ENCODE results near the gene RAD9A.

Gene RAD9A

GRCh38 chr11:67373648-67374570, 17.9 kb upstream of the RAD9A start:
- FAIRE-seq (peak; percentile 48), DNase-seq (ENCODE audit: low spot score) (peak; percentile 90)

DNA sequence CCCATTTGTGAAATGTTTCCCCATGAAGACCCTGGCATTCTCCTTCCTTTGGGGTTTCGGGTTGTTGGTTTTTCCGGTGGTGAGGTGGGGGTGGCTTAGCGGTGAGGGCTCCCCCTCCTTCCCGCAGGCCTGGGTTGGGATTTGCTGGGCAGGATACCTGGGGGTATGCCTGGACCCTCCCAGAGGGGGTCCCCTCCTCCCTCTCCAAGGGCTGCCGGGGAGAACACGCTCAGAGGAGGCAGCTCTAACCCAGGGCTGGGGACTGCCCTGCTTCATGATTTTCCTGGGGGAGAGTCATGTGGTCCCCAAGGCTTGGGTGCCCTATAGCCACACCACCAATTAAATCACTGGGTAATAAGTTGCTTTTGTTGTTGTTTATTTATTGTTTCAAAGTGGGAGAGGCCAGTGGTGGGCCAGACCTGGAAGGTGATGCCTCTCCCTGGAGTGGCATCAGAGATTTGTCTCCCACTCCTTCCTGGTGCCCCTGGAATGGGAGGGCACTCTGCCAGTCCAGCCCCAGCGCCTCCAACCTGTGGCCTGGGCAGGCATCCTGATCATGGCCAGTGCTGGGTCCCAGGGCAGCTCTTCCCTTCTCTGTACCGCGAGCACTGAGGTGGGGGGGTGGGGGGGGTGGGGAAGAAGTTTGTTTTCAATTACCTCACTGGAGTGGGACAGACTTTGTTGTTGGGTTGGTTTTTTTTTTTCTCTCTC, 17.1 kb upstream of the RAD9A start:
- FAIRE-seq, result no peak
- DNase-seq (ENCODE audit: low spot score), result peak; percentile 38

DNA sequence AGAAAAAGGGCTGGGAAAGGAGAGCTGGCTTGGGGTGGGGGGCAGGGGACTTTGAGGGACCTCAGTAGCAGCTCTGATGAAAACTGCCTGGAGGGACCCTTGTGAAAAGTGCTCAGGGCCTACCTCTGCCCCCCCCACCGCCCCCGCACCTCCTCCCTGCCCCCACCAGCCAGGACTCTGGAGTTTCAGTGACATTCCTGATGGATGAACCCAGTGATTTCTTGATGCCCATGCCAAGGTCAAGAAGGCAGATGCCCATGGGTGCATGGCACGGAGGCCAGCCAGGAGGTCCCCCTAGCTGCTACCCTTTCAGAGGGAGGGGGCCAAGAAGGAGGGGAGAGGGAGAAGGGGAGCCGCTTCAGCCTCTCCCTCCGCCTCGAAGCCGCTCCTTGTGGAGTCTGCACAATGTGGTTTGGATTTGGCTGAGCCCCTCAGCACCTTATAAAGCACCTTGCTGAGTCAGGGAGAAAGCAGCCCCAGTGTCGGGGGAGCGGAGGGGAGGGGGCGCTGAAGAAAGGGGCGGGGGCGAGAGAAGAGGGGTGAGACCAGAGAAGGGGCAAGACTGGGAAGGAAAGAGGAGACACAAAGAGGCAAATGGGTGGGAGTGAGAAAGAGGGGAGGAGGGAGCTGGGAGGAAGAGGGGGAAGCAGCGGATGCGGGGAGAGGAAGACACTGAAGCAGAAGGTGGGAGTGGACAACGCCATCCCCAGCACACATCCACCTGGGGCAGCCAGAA, 16.3 kb upstream of the RAD9A start:
- FAIRE-seq (no peak), DNase-seq (ENCODE audit: low spot score) (peak; percentile 40)

- no peak for DNase-seq (ENCODE audit: low spot score)
Measured at GRCh38 chr11:67376063-67376820, 15.5 kb upstream of the RAD9A start.

GRCh38 chr11:67376873-67377808, 14.6 kb upstream of the RAD9A start:
- FAIRE-seq, result no peak
- no peak for DNase-seq (ENCODE audit: low spot score)

More at GRCh38 chr11:67376063-67376820, 15.5 kb upstream of the RAD9A start:
- FAIRE-seq, result no peak

DNA sequence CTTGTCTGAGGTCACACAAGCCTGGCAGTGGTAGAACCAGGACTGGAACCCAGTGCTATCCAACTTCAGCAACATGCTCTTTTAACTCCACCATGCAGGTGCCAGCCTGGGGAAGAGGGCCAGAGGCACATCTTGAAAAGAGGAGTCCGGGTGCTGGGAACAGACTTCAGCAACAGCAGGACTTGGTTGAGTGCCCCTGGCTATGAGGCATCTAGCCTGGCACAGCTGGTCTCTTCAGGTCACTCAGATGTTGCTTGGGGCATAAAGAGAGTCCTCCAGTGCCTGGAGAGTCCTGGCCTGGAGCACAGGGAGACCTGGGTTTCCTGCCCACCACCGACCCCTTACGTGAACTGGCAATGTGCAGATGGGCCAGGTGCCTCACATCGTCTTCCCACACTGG, 13.2 kb upstream of the RAD9A start:
- no peak for DNase-seq (ENCODE audit: low spot score)
- FAIRE-seq, result no peak

DNA sequence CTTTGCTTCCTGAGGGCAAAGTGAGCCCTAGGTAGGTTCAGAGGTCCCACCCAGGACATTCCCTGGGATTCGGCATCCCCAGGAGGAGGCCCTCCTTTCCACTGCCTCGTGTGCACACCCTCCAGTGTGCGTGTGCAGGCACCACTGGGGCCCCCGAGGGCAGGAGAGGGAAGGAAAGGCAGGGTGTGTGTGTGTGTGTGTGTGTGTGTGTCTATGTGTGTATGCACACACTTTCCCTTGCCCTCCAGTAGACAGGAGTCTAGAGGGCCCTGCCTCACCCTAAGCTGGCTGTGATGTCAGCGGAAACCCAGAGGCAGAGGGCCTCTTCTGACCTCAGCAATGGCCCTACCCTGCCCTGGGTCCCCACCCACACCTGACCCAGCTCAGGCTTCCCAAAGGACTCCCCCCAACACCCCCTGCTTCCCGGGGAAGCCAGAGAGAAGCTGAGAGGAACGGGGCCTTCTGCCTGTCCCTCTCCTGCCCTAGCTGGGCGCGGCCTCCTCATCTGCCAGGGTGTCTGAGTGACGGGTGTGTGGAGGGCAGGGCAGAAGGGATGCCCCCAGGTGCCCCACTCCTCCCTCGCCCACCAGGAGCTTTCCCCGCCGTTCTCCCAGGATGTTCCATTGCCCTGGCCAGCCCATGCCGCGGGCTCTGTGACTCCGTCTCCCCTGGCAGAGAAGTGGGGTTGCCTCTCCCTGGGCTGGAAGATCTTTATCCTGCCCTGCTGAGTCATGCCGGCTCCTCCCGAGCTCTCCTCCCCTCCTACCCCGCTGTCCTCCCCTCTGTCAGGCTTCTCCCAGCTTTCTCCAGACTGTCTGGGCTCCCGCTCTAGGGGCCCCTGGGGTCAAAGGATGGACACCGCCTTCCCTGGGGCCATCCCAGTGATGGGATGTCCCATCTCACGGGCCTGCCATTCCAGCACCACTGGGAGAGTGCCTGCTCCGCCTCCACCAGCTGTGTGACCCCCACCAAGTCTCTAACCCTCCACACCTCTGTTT, 12.4 kb upstream of the RAD9A start:
- FAIRE-seq, result no peak
- DNase-seq (ENCODE audit: low spot score), result no peak

DNA sequence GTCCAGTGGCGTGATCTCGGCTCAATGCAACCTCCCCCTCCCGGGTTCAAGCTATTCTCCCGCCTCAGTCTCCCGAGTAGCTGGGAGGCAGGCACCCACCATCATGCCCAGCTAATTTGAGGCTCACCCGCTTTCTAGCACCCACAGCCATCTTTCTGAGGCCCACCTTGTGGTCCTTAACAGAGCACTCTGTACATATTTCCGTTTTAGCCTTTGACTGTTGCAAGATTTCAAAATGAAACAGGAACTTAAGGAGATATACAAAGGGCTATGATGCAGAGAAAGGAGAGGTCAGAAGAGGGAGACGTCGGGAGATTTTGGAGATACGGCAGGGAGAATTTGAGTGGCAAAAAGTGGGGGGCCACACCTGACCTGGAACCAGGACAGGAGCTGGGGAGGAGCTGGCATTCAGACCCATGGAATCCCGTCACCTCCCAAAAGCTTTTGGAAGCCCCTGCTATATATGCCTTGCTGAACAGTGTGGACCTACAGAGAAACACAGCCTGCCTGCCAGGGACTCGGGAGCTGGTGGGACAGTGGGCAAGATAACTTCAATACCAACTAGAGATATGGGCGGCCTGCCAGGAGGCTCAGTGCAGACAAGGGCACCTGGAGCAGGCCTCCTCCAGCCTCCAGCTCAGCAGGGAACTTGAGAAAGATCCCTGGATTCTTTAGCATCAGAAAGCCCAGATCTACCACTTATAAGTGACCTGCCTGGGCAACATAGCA, 10.4 kb upstream of the RAD9A start:
- no peak for FAIRE-seq
- DNase-seq (ENCODE audit: low spot score), result no peak

DNA sequence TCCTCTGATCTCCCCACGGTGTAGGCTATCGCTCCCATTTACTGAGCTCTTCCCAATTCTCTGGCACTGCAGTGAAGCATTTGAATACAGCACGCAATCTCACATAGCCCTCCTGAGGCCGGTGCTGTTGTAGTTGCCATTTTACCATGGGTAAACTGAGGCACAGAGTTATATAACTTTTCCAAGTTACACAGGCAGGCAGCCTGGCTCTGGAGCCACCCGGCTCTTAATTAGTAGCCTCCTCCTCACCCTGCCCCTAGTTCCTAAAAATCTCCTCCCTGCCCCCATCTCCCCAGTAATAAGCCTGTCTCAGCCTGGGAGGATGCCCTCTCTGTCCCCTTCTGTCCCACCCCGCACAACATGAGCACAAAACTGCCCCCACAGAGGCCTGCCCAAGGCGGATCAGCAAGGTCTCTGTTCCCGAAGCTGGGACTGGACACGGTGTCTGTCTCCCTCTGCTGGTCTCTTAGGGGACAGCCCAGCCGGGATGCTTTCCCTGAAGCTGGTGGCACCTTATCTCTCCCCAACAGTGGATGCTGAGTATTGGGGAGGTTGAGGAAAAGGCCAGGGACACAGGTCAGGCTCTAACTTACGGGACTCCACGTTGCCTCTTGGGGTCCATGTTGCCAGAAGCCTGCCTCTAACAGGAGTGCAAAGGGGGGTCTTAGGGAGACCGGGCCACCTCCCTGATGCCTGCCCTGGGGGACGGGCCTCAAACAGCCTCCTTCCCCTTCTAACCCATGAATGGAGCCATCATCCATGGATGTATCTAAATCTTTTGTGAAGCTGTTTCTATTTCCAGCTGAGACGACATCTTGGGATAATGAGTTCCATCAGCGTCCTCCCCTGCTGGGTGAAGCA, 9.3 kb upstream of the RAD9A start:
- FAIRE-seq (no peak), DNase-seq (ENCODE audit: low spot score) (peak; percentile 77)

GRCh38 chr11:67384851-67385366, 6.9 kb upstream of the RAD9A start:
- peak; percentile 54 for DNase-seq (ENCODE audit: low spot score)
- no peak for FAIRE-seq

DNA sequence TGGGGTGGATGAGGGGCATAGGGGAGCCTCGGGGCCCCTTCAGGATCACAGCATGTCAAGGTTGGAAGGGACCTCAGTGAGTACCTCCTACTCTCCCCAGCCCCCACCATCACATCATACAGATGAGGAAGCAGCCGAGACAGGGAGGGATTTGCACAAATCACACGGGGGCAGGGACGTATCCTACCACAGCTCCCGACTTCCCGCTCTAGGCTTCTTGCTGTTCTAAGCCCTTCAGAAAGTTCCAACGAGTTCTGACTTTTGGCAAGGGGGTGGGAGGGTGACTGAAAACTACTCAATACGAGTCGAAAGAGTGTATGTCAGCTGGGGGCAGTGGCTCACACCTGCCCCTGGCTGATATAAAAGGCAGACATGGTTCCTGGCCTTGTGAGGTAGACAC, 4.7 kb upstream of the RAD9A start:
- FAIRE-seq, result no peak
- no peak for DNase-seq (ENCODE audit: low spot score)

DNA sequence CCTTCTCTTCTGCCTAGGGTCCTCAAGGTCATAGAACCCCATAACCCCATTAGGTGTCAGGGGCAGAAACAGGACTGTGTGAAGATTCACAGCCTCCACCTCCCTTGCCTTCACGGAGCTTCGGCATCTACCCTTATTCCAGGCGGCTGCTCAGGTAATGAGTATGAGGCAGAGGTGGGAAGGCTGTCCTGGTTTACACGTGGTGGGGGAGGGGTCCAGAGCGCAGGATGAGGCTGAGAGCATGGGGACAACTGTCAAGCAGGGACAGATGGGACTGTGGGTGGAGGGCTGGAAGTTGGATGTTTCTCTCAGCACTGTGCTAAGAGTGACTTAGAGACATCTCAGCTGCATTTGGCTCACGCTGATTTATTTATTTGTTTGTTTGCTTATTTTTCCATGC, 4.3 kb upstream of the RAD9A start:
- FAIRE-seq (no peak), DNase-seq (ENCODE audit: low spot score) (no peak)

DNA sequence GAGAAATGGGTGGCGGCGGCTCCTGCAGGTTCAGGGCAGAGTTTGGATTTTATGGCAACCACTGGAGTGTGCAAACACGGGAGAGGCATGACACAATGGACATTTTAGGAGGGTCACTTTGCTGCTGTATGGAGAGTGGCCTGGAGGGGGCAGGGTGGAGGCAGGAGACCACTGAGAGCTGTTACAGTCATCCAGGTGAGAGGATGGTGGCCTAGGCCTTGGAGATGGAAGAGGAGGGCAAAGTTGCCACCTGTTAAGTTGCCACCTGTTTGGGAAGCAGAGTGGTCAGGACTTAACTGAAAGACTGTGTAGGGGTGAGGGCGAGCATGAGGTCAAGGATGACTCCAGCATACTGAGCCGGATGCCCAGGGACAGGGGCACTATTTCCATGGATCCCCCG, 2.3 kb upstream of the RAD9A start:
- FAIRE-seq, result no peak
- peak; percentile 57 for DNase-seq (ENCODE audit: low spot score)

DNA sequence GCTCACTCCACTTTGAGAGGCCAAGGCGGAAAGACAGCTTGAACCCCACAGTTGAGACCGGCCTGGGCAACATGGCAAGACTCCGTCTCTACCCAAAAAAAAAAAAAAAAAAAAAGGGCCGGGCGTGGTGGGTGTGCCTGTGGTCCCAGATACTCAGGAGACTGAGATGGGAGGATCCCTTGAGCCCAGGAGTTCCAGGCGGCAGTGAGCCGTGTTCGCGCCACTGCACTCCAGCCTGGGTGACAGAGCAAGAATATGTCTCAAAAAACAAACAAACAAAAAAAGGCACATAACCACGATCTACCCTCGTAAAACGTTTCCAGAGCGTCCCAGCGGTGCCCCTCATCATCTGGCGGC, 861 bp upstream of the RAD9A start:
- FAIRE-seq, result no peak
- no peak for DNase-seq (ENCODE audit: low spot score)

DNA sequence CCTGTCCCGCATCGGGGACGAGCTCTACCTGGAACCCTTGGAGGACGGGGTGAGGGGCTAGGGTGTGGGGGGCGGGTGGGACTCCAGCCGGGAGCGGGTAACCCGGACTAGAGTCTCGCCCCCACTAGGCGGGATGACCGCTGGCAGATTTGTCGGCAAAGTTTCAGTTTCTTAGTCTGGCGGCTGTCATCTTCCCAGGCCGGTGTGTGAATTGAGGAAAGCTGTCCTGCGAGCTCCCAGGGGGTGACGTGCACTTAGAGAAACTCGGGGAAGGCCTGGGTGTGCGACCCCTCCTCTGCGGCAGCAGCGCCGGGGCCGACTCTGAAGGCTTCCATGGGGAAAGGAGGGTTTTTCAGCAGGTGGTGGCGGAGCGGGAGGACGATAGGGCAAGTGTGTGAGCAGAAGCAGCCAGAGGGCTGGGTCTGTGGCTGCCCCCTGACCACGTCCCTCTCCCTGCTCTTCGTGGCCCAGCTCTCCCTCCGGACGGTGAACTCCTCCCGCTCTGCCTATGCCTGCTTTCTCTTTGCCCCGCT, 463 bp downstream of the RAD9A start:
- FAIRE-seq, result no peak
- peak; percentile 49 for DNase-seq (ENCODE audit: low spot score)

DNA sequence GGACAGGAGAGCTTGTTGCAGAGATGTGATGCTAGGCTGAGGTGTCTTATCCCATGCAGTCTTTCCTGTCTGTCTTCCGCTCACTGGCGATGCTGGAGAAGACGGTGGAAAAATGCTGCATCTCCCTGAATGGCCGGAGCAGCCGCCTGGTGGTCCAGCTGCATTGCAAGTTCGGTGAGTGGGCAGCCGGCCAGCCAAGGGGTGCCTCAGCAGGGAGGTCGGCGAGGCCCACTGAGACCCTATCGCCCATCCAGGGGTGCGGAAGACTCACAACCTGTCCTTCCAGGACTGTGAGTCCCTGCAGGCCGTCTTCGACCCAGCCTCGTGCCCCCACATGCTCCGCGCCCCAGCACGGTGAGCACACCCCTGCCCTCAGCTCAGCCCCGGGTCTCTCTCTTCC, 1.7 kb downstream of the RAD9A start:
- DNase-seq (ENCODE audit: low spot score) (no peak), FAIRE-seq (no peak)

GRCh38 chr11:67393990-67394389, 2.2 kb downstream of the RAD9A start:
- FAIRE-seq, result no peak
- DNase-seq (ENCODE audit: low spot score), result no peak

Data from urothelium cell line (cell line).